ENCODE data around the gene WWC2.

Gene WWC2

DNA sequence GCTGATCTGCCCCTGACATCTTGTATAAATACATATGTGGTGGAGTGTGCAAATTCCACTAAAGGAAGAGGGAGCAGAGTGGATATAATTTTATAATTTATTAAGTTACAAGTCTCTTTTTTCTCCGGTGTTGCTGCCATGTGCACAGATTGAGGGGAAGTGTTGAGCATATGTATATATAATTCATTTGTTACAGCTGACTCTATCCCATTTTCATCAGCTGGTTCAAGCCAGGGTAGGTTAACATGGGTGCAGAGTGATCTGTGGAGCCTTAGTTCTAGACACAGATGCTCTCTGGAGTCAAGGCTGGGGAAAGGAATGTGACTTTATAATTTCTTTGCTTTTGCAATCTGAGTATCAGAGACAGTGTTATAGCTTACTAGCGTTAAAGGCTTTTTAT is 103.5 kb downstream of the WWC2 start:
- DNase-seq (ENCODE audit: low read depth): no peak

DNA sequence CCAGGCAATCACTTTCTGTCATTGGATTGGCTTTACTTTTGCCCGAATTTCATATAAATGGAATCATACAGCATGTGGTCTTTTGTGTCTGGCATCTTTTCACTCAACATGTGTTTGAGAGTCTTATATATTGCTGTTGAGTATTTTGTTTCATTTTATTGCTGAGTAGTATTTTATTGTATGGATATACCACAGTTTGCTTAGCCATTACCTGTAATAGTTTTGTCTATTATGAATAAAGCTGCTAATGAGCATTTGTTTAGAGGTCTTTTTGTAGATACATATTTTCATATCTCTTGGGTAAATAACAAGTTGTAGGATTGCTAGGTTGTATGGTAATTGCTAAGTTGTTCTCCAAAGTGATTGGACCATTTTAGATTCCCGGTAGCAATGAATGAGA is 105.7 kb downstream of the WWC2 start:
- DNase-seq (ENCODE audit: low read depth): no peak

DNA sequence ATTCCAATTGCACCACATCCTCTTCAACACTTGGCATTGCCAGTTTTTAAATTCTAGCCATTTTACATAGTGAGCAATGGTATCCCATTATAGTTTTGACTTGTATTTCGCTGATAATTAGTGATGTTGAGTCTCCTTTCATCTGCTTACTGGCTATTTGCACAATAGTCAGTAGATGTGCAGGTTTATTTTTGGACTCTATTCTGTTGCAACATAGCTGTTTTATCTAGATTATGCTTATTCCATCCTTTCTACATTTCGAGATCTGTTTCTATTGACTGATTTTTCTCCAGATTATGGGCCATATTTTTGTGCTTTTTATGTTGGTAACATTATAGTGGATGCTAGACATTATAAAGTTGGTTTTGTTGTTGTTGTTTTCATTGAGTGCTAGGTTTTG is 106.1 kb downstream of the WWC2 start:
- DNase-seq (ENCODE audit: low read depth): no peak

DNA sequence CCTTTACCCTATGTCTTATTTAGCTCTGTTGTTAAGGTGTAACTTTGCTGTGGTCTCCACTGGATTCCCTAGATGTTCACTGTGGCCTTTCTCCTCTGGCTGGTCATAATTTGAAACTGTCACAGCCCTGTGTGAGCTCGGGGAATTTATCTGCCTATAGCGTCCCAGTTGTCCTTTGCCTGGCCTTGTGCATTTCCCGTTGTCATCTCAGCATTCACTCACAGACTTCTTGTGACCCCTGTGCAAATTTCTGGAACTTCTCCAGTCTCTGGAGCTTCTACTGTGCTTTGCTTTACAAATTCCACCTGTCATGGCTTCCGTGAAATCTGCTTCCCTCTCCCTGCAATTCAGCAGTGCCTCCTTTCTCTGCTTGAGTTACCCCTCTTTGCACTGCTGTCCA is 106.7 kb downstream of the WWC2 start:
- no peak for DNase-seq (ENCODE audit: low read depth)

DNA sequence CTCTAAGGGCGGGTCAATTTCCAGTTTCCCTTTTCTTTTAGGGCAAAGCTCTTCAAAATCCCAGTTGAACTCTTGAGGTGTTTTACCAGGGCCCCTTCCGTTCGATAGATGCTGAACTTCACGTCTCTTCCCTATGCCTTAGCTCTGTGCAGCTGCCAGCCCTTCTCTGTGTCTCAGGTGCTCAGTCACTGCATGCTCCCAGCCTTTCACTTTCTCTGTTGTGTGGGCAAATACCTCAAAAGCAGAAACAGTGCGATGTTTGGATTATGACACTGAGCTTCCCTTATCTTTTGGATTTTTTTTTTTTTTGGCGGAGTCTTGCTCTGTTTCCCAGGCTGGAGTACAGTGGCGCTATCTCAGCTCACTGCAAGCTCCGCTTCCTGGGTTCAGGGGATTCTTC is 112.5 kb downstream of the WWC2 start:
- no peak for DNase-seq (ENCODE audit: low read depth)

DNA sequence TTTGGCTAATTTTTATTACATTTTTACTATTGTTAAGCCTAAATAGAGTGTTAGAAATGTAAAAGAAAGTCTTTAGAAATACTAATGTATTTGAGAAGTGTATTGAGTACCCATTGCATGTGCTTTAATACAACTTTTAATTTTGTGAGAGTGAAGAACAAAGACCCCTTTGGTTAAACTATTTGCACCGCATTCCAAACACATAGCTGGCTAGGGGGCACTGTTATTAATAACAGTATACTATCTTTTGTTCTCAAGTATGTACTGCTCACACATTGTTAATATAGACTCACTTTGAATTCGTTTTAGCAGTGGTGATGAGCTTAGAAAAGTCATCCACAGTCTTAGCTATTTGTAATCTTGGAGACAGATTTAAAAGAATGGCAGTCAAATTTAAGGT is 114.9 kb downstream of the WWC2 start:
- DNase-seq (ENCODE audit: low read depth): no peak

DNA sequence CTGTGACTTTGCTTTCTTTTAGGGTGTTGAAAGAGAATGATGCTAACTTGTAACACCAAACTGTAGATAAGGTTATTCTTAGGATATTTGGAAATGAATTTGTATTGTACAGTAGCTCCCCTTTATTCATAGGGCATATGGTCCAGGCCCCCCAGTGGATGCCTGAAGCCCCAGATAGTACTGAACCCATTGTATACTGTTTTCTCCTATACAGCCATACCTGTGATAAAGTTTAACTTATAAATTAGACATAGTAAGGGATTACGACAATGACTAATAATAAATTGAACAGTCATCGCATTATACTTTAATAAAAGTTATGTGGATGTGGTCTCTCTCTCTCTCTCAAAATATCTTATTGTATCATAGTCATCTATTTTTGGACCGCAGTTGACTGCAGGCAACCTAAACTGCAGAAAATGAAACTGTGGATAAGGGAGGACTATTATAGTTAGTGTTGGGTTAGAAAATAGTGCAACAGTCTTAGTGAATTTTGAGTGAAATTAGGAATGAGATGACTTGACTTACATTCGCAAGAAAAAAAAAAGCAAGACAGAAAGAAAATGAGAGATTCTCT is 115.9 kb downstream of the WWC2 start:
- DNase-seq (ENCODE audit: low read depth): no peak

DNA sequence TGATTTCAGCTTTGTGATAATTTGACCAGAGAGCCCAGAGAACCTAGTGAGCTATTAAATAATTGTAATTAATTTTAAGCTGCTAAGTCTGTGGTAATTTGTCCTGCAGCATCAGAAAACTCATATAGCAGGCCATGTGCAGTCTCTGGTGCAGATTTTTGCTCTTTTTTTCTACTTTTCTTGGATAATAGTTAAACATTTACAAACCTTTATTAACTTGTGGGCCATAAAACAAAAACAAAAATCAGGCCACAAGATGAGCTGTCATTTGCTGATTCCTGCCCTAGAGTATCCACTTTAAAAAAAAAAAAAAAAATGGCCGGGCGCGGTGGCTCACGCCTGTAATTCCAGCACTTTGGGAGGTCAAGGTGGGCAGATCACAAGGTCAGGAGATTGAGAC is 121.2 kb downstream of the WWC2 start:
- DNase-seq (ENCODE audit: low read depth): no peak

DNA sequence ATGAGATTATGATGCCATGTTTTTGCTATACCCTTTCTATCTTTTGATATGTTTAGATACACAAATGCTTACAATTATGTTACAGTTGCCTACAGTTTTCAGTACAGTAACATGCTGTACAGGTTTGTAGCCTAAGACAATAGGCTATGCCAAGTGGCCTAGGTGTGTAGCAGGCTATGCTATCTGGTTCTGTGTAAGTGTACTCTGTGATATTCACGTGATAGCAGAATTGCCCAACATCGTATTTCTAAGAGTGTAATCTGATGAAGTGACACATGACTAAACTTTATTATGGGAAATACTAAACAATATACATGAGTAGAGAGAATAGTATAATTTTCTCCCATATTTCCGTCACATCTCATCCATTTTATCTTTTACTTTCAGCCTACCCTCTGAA is 124.0 kb downstream of the WWC2 start:
- DNase-seq (ENCODE audit: low read depth): no peak

DNA sequence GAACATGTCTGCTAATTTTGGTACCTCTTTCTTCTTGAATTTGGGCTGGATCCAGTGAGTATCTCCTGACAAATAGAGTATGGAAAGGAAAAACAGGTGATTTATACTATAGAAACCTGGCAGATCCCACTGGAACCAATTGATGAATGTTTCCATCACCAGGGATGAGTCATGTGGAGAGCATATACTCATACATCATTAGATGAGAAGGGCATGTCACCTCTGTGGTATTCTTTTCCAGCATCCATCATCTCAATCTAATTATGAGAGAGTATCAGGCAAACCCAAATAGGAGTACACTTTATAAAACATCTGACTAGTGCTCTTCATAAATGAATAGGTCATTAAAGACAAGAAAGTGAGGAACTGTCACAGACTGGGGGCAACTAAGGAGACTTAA is 130.3 kb downstream of the WWC2 start:
- no peak for DNase-seq (ENCODE audit: low read depth)

DNA sequence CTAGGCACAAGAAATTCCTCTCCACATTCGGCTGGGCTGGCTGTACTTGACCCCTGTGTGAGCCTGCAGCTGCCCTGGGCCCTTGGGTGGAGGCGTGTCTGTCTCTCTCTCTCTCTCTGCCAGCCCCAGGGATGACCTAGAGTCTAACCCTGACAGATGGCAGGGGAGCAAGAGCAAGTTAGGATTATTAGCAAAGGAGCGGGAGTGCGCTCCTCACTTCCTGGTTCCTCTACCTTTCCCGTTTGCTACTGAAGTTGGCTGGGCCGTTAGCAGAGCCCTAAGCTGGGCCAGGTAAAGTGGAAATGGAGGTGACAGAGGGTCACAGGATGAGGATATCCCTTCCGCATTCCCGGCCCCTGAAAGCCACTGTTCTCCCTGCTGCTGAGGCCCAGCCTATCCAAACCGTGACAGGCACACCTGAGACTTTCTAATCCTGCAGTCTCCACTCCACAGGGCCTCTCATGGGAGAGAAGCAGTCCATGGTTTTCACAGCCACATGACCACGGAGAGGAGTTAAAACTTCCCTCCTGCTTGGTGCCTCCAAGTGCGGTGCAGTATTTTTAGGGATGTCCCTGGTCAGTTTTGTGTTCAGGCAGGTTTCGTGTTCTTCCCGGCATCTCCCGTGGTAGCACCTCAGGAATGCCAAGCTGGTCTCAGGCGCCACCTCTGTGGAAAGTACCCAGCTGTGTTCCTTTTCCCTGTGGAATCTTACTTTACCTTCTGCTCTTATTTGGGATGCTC is 141.7 kb downstream of the WWC2 start:
- DNase-seq (ENCODE audit: low read depth): no peak

DNA sequence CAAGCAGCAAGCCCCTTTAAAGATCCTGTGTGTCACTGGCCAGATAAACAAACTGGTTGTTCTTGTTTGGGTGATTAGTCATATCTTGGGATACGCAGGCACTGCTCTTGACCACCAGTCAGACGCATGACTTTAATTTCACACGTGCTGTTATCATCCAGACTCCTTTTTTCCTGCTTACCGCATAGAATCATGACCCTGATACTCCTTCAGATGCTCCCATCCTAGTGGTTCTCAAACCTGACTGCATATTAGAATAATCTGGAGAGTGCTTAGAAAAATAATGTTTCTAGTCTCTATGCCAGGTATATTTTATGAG is 142.2 kb downstream of the WWC2 start:
- DNase-seq (ENCODE audit: low read depth): peak; percentile 49

DNA sequence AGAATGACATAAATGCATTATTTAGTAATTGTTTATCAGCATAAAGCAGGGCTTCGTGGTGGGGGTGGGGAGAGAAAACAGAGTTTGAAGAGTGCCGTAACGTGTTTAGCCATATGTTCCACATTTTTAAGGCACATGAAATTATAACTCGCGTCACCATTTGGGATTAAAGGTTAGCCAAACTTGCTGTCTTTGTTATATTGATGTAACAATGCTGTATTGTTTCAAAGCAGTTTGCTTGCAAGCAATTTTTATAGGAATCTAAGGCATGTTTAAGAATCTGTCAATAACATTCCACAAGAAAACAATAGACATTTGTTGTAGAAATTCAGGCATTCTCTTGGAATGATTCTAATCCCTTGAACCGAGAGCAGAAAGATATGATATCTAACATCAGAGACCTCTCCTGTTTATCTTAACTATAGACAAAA is 142.7 kb downstream of the WWC2 start:
- DNase-seq (ENCODE audit: low read depth): no peak

DNA sequence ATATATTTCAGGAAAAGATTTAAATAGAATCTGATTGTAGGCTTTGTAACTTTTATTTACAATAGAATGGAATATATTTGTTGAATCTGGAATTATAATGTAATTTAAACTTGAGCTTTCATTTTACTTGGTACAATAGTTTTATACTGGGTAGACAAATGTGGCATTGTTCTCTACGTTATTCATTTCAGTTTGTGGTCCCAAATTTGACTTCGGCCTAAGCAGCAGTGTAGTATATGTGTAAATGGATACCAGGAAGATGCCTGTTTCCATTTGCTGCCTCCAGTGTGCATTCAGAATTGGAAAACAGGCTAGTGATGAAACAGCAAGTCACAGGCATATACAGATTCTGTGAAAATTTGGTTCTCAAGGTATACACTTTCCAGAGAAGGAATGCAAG is 143.2 kb downstream of the WWC2 start:
- no peak for DNase-seq (ENCODE audit: low read depth)

DNA sequence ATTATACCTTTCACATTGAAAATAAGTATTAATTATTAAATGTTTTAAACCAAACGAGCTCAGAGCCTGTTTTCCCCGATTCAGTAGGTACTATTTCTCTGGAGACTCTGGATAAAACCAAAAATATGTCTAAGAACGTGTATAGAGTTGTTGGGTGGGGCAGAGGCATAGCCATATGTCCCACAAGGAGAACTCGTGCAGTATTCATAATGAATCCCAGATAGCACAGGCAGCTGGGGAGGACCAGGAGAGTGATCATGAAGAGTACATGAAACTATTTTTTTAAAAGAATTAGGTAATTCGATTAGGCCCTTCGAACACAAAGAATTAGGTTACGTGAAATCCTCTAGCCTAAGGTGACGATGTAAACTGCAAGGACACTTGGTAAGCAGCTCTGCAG is 145.0 kb downstream of the WWC2 start:
- no peak for DNase-seq (ENCODE audit: low read depth)

DNA sequence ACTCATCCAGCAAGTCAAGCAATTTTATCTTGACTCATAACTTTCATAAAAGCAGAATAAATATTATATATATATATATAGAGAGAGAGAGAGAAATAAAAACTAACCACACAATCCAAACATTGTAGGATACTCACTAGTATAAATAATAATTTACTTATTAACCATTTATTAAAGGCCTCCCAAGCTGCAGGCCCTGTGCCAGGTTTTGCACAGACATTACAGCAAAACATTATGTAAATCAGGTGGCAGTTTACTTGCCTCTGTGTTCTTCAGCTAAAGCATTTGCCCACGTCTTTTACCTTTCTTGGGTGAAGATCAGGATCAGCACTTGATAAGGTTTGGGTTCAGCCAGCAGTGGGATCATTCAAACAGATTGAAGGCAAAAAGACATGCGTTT is 145.4 kb downstream of the WWC2 start:
- no peak for DNase-seq (ENCODE audit: low read depth)

DNA sequence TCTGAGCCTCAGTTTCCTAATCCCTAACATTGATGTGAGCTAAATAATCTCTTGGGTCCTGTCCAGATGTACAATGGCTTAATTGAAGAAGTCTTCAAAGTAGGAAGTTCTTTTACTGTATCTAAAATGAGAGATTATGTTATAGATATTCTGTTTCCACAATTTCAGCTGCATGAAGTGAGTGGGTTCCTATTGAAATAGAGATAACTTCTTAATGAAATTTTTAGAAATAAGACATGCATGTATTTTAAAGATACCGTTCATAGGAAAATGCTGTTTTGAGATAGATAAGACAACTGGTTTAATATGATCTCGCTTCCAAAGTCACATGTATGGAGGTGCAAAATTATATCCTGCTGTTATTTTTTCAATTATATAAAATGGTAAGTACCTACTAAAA is 149.1 kb downstream of the WWC2 start:
- DNase-seq (ENCODE audit: low read depth): no peak

DNA sequence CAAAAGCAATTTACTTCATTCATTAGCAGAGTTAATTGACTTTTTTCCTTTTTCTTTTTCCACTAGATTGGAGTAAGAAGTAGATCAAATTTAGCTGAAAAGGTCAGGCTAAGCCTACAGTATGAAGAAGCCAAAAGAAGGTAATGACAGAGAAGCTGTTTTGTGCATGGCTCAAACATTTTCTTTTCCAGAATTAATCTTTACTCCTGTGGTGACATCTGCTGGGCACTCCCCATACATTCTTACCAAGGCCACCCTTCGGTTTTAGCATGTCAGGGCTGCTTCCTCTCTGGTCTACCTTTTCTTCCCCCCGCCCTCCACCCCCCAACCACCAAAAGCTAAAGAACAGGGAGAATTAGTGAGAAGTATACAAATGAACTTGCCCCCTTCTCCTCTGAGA is 150.8 kb downstream of the WWC2 start:
- DNase-seq (ENCODE audit: low read depth): peak; percentile 24

DNA sequence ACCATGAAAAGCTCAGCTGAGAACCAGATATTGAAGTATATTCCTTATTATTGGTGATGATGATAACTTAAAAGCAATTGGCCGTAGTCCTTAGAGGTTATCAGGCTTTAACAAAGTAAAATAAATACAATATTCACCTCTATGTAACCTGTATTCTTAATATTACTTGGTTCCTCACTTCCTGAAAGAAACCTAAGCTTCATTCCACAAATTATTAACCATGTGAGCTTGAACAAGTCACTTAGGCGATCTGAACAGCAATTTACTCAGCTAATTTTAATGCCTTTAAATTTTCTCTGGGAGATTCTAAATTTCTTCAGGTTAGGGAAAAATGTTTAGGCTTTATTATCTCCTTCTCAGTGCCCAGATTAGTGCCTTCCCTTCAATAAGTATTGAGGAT is 151.8 kb downstream of the WWC2 start:
- DNase-seq (ENCODE audit: low read depth): no peak

DNA sequence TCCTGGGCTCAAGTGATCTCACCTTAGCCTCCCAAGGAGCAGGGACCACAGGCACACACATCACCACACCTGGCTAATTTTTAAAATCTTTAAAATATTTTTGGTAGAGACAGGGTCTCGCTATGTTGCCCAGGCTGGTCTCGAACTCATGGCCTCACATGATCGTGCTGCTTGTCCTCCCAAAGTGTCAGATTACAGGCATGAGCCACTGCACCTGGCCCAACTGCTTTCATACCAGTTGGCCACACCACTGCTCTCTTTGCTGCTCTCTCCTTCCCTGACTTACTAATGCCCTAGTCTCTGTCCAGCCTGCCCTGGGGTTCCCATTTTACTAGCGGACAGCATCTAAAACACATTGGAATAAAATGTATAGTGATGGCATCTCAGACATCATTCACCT is 153.9 kb downstream of the WWC2 start:
- DNase-seq (ENCODE audit: low read depth): no peak

DNA sequence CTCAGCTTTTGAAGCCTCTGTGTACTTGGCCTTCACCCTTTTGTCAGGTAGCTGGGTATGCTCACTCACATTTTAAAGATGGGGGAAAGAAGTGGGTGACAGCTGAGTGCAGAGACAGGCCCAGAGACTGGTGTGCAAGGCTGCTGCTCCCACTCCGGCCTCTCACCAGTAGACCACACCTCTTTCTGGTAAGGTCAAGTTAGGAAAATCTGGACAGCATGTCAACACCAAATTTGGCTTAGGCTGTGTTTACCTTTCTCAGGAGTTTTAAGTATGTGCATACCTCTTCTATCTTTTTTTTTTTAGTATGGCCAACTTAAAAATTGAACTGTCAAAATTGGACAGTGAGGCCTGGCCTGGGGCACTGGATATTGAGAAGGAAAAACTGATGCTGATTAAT is 154.4 kb downstream of the WWC2 start:
- no peak for DNase-seq (ENCODE audit: low read depth)

DNA sequence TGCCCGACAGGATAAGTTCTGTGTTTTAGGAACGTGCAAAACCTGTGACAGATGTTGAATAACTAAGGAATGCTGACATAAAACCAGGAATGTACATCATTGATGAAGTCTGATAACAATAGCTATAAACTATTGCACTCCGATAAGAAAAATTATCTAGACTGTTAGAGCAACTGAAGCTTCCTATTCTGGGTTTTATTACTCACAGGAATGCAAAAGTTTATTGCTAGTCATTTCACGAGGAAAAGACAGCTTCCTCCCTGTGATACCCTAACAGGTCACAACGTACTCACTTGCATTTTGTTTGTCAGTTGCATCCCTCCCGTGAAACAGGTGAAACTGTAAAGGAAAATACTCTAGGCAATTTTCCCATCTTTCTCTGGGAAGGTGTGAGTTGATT is 155.1 kb downstream of the WWC2 start:
- no peak for DNase-seq (ENCODE audit: low read depth)

DNA sequence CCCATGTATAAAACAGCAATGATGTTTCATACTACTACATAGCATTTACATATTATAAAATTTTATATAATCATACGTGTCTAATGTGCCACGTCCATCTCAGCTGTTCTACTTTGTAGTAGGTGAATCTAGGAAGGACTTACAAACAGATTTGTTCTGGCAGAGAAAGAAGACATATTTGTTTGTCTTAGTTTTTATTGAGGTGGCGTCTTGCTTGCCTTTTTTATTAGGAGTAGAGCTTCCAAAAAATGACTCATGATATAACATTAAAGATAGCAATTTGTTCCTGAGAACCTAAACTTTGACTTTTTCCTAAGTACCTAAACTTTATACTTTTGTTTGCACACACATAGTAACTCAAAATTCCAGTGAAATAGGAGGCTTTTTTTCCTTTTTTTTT is 156.4 kb downstream of the WWC2 start:
- DNase-seq (ENCODE audit: low read depth): no peak

DNA sequence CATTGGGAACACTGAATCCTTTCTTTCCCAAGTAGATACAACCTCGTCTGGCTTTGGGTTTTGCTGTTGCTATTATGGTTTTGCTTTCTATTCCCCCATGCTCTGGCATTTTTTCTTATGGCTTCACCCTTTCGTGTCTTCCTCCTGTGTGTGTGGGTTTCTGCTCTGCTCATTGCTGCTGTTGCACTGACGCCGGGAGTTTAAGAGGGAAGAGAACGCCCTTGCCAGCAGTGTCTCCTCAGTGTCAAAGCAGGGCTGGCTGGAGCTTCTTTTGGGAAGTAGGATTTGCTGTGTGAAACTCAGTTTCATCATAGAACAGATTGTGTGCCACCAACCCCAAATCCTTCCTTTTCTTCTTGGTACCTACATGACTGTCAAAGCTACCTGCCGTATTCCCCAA is 157.3 kb downstream of the WWC2 start:
- DNase-seq (ENCODE audit: low read depth): no peak

Data from fibroblast of gingiva (primary cell).